ENCODE results near the gene RPL37.

DNA sequence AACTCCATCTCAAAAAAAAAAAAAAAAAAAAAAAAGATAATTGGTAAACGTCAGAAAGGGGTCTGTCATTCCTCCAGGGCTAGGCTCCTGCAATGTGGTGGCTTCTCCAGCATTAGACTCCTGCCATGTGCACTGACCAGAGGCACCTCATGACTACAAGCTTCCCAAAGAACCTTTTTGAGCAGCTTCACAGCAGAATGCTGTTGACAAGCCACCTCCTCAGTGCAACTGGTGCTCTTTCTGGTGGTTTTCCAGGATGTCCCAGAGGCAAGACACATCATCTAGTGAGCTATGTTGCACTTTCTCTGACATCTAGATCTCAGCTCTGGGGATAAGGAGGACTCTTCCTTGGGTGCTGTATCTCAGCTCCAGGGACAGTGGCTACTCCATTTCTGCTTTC lies 11.6 kb downstream of the RPL37 start:
- TF ChIP-seq CTCF (IDR thresholded peaks at IDR 0.05) (no peak), POLR2A (IDR thresholded peaks at IDR 0.05) (no peak)

Data from right lobe of liver (tissue), 4 donors.